ENCODE data around the gene TBL1X. TPM values are rescaled to one million over a fixed set of nuclear protein-coding genes. Genes with fewer than 3 reads are reported as not detected.
A peak's percentile ranks its signal among the peaks of the same experiment; 100 is the strongest.

The TBL1X gene
- total and polyA plus RNA-seq, 12 donors, result 1.8 to 14.1 (median 9.8) TPM

- no peak for TF ChIP-seq CTCF (IDR thresholded peaks at IDR 0.05)
- WGBS, 2 donors, result 39 to 60% methylated on average over 8 of the region's 8 CpGs
- intact Hi-C loops (cut with DNase I), result loop anchor here in 2 of 10 donors (5.0 kb wide), 2 partner anchors 32 to 1637 kb away; no protein-coding TSS in a partner anchor
- Histone ChIP-seq H3K27ac (no peak overlapping the region), H3K4me3 (no peak overlapping the region), H3K9me3 (no peaks in the 10 kb centered on the region), H3K36me3 (no peaks in the 10 kb centered on the region), H3K4me1 (peaks cover 0 to 19% (median 0%) of the 10 kb centered on the region in 9 donors), H3K27me3 (peaks cover 0 to 8% (median 0%) of the 10 kb centered on the region in 7 donors)
- DNase-seq, result no peak
- ATAC-seq, result peak in 1 of 8 donors; percentile 72
Observed at GRCh38 chrX:9519546-9520216, 54.8 kb downstream of the TBL1X start.

GRCh38 chrX:9520217-9520590 lies 55.3 kb downstream of the TBL1X start:
- H3K4me3 ChIP-seq, result no peak overlapping the region
- H3K27ac ChIP-seq, result no peak overlapping the region
- ATAC-seq (no peak), DNase-seq (no peak)
- TF ChIP-seq CTCF (IDR thresholded peaks at IDR 0.05), result no peak
- WGBS, 2 donors, result 64 to 82% methylated on average over 6 of the region's 6 CpGs
- no peaks in the 10 kb centered on the region for H3K9me3 ChIP-seq
- intact Hi-C loops (cut with DNase I), result loop anchor here in 2 of 10 donors (5.0 kb wide), 2 partner anchors 33 to 1638 kb away; no protein-coding TSS in a partner anchor
- H3K27me3 ChIP-seq, result peaks cover 0 to 6% (median 0%) of the 10 kb centered on the region in 7 donors
- H3K36me3 ChIP-seq, result no peaks in the 10 kb centered on the region
- peaks cover 0 to 16% (median 0%) of the 10 kb centered on the region in 9 donors for H3K4me1 ChIP-seq

GRCh38 chrX:9522378-9523155 lies 57.7 kb downstream of the TBL1X start:
- H3K27ac ChIP-seq, result no peak overlapping the region
- H3K27me3 ChIP-seq, result peaks cover 0 to 20% (median 0%) of the 10 kb centered on the region in 7 donors
- ATAC-seq, result no peak
- intact Hi-C loops (cut with DNase I), result loop anchor here in 2 of 10 donors (5.0 kb wide), 2 partner anchors 35 to 1640 kb away; no protein-coding TSS in a partner anchor
- H3K4me1 ChIP-seq, result peaks cover 0 to 8% (median 0%) of the 10 kb centered on the region in 9 donors
- no peaks in the 10 kb centered on the region for H3K9me3 ChIP-seq
- H3K36me3 ChIP-seq, result no peaks in the 10 kb centered on the region
- no peak for TF ChIP-seq CTCF (IDR thresholded peaks at IDR 0.05)
- no peak overlapping the region for H3K4me3 ChIP-seq
- no peak for DNase-seq
- 79 to 82% methylated on average over 6 to 7 of the region's 7 CpGs for WGBS, 2 donors

- DNase-seq (no peak), ATAC-seq (no peak)
- 56 to 68% methylated on average over 8 of the region's 8 CpGs for WGBS, 2 donors
- Histone ChIP-seq H3K27me3 (peaks cover 0 to 19% (median 0%) of the 10 kb centered on the region in 7 donors), H3K36me3 (no peaks in the 10 kb centered on the region), H3K9me3 (no peaks in the 10 kb centered on the region), H3K4me1 (peaks cover 0 to 8% (median 4%) of the 10 kb centered on the region in 9 donors), H3K4me3 (no peak overlapping the region), H3K27ac (no peak overlapping the region)
- no peak for TF ChIP-seq CTCF (IDR thresholded peaks at IDR 0.05)
- intact Hi-C loops (cut with DNase I), result no loop called here
Observed at GRCh38 chrX:9525511-9526248, 60.8 kb downstream of the TBL1X start.
